ENCODE data around the gene SCTR.

The SCTR gene

DNA sequence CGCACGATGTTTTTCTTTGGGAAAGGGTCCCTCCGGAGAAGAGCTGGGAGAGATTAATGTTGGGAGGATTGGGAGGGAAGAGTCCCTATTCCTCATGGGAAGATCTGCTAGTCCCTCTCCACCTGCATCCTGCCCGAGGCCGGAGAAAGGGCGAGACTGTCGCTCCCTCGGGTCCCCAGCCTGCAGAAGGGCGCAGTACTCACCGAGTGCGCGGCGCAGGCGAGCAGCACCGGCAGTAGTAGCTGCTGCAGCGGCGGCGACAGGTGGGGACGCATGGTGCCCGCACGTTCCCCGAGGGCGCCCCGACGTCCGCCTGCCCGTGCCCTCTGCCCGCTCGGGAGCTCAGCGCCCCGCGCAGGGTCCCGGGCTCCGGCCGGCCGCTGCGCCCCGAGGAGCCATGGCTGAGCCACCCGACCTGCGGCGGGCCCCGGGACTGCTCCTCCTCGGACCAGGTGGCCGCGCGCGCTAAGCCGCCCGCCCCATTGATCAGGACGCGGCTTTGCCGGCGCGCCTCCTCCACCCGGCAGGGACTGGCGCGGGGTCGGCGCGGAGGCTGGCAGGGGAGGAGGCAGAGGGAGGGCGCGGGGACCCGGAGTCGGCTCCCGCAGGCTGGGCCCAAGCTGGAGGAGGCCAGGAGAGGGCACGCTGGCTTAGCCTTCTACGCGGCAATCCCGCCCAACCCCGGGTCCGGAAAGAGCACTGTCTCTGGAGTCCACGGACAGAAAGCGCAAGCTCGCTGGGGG is at the start of gene SCTR:
SCTR (minus strand) TSS at position 532 of the 743 bp plus-strand sequence; CDS start at position 275, 257 bp downstream.
- no peak for DNase-seq

DNA sequence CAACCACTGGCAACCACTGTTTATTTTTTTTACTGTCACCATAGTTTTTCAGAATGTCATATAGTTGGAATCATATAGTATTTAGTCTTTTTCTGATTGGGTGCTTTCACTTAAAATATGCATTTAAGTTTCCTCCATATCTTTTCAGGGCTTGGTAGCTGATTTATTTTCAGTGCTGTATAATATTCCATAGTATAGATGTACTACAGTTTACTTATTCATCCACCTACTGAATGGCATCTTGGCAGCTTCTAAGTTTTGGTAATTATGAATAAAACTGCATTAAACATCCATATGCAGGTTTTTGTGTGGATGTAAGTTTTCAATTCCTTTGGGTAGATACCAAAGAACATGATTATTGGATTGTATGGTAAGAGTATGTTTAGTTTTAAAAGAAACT is 43.0 kb upstream of the SCTR start:
- DNase-seq: no peak

DNA sequence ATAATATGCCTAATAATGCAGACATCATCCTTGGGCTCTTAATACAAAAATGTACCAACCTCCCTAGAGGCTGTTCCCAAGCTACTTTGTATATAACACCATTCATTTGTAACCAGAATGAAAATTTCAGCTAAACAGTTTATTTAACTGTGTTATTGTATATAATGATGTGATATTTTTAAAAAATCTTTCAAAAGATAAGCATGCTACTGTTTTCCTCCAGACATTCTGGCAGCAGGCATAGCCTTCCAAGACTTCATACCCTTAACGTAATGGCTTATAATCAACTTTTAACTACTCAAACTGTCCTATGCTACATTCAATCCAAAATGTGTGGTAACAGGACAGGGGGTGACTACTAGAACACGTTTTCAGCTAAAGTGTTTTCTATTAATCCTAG is 41.2 kb upstream of the SCTR start:
- no peak for DNase-seq

DNA sequence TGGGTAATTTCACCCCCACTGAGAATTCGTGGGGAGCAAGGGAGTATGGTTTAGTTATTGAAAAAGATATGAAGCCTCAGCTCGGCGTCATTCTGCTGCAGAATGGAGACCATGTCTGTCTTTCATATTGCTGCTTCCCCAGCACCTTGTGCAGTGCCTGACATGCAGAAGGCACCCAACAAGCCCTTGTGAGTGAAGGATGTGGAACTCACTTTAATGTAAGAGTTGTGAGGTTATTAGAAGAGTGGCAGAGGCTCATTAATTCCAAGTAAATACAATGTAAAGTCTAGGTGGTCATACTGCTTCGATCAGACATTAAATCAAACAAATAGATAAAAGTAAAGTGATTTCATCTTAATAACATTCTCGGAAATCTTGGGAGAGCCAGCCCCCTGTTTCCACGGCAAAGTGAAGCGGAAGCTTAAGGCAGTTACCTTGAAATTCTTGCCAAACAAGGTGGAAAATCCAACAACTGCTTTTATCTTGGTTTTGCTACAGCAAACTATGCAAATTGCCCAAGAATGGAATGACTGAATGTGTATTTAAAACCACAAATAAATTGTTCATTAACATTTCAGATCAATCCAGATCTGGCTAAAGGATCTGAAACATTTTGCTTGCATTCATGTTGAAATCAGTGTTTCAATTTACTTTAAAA is 29.5 kb upstream of the SCTR start:
- DNase-seq: no peak

DNA sequence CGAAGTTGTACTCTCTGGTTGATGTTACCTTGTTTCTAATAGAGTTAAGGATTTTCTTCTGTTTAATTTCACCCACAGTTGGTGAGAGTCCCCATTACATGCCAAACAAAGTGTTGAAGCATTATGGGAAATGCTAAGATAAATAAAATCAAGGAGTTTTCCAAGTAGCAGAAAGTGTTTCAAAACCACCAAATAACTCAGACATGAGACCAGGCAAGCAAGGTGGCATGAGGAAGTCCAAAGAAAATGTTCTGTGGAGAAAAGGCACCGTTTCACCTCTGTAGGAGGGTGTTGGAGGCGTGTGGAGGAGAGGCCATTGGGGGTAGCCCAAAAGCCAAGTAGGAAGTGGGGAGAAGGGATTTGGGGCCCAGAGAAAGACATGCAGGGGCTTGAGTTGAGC is 28.6 kb upstream of the SCTR start:
- DNase-seq: no peak

DNA sequence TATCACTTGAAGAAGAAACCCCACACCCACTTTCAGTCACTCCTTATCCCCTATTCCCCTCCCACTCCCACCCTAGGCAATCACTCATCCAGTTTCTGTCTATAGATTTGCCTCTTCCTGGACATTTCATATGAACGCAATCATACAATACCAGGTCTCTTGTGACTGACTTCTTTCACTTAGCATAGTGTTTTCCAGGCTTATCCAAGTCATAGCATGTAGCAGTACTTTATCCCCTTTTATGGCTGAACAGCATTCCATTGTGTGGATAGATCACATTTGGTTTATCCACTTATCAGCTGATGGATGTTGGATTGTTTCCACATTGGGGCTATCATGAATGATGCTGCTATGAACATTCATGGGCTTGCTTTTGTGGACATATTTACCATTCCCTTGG is 26.6 kb upstream of the SCTR start:
- no peak for DNase-seq

DNA sequence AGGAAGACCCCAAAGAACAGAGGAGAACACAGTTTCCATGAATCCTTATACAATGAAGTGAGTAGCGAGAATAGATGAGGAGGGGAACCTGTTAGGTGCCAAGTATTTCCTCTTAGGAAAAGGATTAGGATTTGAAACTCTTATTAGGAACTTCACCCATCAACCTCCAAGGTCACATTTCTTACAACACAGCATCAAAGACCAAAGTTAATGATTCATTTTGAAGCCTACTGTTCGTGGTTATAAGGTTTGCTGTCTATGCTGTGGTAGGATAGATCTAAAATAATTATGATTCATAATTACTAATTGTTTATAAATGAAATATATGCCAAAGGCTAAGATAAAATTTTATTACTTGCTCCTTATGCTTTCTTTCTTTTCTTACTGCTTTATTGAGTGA is 26.1 kb upstream of the SCTR start:
- DNase-seq: no peak

DNA sequence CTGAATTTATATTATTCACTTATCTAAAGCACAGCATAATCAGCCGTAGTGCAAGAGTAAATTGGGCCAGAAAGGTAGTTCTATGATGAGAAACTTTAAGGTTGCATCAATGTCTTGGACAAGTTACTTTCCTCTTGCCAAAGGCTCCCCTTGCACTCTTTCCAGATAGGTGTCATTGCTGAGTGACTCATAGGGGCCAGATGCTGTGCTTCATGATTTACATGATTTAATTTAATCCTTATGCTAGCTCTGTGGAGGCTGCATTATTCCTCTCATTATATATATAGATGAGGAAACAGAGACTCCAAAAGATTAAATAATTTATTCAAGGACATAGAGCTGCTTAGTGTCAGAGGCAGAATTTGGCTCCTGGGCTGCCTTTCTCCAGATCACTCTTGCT is 25.0 kb upstream of the SCTR start:
- no peak for DNase-seq

DNA sequence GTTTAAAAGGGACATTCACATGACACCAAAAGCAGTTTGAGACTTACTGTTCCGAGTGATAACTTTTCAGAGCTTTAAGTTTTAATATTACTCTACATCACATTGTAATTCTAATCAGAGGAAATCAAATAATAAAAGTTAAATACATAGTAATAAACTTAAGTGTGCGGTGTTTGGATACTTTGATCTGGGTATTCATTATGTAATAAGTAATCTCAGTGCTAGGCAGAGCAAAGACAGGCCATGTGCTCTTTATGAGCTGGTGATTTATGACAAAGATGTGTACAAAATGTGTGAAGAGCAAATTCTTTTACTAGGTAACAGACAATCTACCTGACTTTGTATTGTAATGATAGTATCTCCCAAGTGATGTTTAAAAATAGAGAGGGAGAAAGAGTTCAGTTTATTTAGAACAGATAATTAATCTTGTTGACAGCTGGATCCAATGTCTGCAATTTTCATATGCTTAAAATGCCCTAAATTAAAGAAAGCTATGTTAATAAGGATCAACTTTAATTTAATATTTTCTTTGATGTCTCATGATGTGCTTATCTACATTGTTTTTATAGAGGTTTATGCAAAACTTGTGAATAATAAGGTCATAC is 24.3 kb upstream of the SCTR start:
- no peak for DNase-seq

DNA sequence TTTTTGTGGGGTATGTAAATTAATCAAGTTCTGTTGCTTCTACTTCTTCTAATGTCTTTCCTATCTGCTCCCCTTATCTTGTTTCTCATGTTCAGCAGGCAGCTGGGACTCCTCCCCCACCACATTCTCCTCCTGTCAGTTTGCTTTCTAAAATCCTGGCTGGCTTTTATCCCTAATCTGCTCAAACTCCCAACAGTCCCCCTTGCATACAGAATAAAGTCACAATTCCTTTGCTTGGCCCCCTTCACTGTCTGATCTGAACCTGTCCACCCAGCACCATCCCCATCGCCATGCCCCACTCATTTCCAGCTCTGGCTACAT is 22.1 kb upstream of the SCTR start:
- DNase-seq: no peak

DNA sequence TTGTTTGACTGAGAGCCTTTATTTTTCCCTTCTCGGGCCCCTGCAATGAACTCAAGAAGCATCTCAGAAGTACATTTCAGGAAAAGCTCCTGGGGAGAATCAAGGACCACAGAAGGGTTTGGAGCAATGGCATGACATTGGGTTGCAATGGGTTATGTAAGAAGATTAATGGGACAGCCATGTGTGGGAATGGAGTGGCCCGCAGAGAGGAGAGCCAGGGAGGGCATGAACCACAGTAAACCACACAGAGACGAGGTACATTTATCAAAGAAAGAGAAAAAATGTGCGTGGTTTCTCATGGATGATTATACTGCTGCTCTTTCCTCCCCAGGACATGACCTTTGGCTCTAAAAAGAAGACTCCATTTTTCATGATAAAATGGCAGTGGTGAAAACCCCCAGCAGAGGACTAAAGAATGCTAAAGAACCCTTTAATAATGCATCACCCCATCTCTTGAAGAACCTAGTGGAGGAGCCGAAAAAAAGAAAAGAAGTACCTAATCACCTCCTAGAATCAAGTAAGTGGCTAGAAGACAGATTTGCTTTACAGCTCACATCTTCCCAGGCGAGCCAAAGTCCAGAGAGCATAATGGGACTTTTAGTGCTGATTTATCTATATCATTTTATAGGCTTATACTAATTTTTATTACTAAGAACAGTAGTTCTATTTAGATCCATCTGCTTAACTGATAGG is 21.6 kb upstream of the SCTR start:
- DNase-seq: no peak

DNA sequence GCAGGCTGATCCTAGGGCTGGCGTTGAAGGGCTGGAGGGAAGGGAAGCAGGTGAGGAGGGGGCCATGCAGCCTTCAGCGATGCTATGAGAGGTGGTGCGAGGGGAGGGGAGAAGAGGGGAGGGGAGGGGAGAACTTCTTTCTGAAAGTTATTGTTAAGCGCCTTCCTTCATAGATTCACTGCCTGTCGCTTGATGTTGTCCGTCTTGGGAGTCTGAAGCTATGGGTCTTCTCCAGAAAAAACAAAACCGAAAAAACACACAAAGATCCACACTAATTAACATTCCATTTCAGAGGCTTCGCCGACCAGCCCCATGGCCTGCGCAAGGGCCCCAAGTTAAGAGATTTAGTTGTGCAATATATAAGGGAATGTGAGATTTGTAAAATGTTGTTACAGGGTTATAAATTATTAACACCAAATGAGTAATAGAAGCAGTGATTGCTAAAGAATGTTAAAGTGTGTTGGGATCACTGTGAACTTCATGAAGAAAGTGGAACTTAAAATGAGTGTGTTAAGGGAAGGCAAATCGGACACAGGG is 20.7 kb upstream of the SCTR start:
- no peak for DNase-seq

DNA sequence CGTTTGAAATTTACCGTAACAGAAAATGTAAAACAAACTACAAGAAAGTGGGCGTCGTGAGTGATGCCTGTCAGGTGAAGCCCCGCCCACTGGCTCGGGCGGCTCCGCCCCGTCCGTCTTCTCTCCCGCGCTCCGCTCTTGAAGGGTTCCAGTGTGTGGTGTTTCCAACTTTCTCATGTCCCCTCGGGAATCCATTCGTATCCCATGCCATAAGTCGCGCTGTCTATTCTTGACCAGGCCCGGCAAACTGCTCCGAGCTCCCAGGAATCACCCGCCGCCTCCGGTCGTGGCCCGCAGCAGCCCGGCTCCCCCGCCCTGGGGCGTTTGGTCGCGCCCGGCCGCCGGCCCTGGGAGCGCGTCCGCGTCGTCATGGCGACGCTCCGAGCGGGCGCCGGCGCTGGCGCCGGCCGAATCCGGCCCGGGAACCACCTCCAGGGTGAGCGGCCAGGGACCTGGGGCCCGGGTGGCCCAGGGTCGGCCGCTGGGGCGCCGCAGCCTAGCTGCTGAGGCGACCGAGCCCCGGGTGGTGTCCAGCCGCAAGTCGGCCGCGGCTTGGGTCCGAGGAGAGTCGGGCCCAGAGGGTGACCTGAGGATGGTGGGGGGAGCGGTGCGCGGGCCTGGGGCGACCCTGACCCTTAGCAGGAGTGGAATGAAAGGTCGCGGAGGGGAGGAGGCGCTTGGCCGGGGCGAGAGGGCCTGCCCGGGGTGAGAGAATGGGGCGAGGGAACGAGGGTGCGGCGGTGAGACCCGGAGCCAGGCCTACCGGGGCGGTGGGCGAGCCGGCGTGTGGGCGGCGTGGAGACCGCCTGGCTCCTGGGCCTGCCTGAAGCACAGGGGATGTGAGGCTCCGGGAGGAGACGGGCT is 20.0 kb upstream of the SCTR start, which contains the start of gene CFAP221:
CFAP221 (plus strand) TSS at position 375 of the 864 bp plus-strand sequence. CDS start 1,683 bp downstream, outside the sequence.
- peak; percentile 63 for DNase-seq

DNA sequence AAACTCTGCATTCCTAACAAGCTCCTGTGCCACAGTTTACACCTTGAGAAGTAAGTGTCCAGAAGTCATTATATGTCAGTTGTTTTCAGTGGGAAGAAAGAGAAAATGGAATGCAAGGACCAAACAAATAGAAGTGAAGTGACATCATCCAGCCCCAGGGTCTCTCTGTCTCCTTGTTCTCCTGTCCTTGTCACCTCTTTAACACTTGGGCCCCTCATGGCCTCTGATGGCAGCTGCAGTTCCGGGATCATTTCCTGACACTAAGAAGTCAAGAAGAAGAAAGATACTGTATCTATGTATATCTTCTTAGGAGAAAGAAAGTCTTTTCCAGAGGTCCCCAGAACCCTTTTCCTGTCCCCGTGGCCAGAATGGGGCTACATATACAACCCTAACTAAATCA is 17.2 kb upstream of the SCTR start:
- no peak for DNase-seq

DNA sequence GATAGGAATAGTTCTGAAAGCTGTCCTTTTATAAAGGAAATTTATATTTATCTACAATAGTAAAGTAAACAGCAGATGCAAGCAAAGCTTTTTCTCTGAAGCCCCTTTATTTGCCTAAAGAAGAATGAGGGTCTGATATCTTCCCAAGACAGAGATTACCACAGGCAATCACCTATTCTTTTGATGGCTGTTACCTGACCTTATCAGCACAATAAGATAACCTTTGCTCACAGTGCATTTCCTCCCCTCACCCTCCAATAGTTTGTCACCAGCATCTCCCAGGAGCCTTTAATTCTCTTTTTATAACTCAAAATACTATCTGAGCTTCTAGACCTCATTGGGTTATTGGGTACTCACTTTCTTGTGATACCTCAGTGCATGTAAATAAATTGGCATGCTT is 13.5 kb upstream of the SCTR start:
- DNase-seq: no peak

DNA sequence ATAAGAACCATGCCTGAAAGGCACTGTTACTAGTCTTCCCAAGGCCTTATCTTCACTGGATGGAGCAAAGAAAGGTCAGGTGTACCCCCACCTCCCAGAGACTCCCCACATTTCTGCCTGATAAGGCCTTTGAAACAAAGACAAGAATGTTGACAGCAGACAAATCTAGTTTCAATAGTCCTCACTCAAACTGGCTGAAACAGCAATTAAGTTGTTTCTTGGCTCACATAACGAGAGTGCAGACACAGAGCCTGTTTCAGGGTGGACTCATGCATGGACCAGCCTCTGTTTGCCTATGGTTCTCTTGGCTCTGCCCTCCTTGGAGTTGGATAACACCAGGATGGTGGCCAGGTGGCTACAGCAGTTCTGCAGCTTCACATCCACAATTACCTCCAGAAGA is 12.4 kb upstream of the SCTR start:
- DNase-seq: no peak

DNA sequence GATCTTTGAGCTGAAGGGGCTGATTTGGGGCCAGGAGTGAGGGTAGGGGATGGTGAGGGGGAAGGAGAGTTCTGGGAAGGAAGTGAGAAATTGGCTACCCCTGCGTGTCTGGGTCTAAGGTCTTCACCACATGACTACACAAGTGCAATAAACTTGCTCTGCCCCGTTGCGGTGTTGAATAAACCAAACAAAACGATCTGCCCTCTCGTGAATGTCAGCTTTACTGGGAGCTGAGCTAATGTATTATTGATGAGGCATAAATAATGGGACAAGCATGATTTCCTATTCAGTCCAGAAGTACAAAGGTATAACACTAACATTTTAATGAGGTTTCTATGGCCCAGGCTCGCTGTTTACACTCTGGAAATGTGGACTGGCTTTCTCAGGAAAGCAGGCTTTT is 11.9 kb upstream of the SCTR start:
- DNase-seq: no peak

DNA sequence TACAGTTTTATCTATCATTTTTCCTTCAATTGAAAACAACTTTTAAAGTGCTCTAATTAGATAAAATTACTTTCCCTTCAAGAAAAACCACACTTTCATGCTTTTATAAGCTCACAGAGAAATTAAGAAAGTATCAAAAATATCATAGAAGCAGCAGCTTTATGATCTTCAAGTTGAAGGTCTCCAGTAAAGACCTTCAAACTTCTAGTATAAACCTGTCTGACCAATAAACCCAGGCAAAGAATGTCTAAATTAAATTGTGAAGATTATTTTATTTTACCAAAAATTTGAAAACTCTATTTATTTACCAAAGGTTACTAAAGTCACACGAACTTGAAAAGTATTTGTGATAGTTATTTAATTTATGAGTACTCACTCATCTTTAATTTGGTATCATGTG is 9.3 kb upstream of the SCTR start:
- no peak for DNase-seq

DNA sequence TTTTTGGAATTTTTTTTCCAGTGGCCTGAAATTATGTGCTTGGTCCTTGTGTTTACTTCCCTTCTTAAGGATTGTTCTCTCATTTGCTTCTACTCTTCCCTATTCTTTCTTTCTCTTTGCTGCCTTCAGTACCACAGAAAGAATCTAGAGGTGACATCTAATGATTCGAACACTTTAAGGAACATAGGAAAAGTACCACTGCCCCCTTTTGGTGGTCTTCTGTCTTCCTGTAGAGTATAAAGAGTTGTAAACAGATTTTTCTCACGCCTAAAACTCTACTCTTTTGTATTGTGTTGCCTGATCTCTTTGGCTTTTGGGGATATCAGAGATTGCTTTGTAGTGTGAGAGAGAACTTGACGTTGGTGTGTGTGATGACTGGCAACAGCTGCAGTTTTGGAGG is 7.0 kb upstream of the SCTR start:
- DNase-seq: no peak

DNA sequence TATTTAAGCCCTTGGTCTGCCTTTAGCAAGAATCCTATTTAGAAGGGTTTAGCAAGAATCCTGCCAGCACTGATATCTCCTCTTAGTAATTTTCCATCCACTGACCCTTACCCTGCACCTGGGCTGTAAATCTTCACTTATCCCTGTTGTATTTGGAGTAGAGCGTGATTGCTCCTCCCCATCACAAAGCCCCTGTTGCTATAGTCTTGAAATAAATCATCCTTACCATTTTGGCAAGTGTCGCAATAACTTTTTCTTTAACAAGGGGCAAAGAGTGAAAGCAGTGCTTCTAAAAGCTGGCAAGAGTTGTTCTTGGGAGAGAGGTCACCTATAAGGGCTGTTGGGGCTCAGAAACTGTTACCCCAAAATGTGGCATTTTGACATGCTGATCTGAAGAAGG is 3.7 kb upstream of the SCTR start:
- no peak for DNase-seq

DNA sequence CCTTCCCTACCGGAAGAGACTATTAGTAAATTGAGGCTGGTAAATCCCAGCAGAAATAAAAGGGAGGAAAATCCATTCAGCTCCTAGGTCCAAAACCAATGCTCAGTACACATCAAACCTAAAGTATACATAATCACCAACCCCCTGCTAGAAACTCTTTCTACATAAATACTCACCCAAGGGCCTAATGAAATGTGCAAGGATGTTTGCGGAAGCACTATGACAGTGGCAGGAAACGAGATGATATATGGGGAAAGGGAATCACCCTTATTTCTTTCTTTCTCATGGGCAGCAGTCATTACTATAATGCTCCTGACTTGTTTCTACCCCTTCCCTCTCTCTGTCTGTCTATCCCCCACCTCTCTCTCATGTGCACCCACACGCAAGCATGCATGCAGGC is 1.3 kb upstream of the SCTR start:
- DNase-seq: no peak

DNA sequence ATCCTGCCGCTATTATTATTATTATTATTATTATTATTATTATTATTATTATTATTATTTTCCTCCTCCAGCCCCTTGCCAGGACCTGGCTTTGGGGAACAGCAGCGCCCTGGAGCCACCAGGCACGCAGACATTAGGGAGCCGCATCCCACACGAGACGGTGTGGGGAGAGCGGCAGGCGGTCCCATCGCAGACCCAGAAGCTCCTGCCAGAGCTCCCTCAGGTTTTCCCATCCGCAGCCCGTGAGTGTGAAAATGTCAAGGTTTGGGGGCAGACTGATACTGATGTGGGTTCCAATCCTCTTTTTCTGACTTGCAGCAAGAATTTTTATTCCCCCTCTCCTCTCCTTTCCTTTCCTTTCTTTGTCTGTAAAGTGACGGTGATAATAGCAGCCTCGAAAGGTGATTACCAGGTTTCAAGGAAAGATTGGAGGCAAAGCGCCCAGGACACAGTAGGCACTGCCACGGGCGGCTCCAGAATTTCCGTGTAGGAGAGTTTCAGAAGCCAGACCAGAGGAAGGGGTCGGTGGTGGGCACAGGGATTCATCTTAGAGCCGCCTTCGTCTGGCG is 816 bp downstream of the SCTR start:
- no peak for DNase-seq
